ENCODE data around the gene COL6A5.

DNA sequence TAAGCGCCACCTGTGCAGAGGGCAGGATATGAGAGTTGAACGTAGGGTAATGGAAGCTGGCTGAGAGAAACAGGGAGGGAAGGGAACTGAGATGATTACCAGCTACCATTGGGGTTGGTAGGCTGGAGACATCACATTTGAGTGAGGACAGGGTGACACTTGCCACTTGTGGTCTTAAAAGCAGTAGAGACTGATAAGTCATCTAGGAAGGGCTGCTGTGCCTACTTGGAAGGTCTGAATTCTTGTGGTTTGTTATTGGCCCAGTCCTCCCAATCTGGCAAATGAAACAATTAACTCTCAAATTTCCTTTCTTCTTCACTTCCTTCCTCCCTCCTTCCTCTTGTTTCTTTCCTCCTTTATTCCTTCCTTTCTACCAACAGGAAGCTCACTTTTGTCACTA is 46.8 kb downstream of the COL6A5 start:
- TF ChIP-seq NBN (conservative IDR thresholded peaks at IDR 0.05) (no peak), KLF9 (CRISPR knock-in tag; IDR thresholded peaks at IDR 0.05; ENCODE audit: low read depth) (no peak), MAFG (CRISPR knock-in tag; IDR thresholded peaks at IDR 0.05) (no peak)
- TF ChIP-seq, protein P1, sequence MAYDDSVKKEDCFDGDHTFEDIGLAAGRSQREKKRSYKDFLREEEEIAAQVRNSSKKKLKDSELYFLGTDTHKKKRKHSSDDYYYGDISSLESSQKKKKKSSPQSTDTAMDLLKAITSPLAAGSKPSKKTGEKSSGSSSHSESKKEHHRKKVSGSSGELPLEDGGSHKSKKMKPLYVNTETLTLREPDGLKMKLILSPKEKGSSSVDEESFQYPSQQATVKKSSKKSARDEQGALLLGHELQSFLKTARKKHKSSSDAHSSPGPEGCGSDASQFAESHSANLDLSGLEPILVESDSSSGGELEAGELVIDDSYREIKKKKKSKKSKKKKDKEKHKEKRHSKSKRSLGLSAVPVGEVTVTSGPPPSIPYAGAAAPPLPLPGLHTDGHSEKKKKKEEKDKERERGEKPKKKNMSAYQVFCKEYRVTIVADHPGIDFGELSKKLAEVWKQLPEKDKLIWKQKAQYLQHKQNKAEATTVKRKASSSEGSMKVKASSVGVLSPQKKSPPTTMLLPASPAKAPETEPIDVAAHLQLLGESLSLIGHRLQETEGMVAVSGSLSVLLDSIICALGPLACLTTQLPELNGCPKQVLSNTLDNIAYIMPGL (CRISPR knock-in tag; IDR thresholded peaks at IDR 0.05; ENCODE audit: borderline replicate concordance in 1 of 2, low read depth in 1 of 2) = no peak
